Chondrocyte (in vitro differentiated cells): ENCODE data around the gene CABP2. TPM values are rescaled to one million over a fixed set of nuclear protein-coding genes. Genes with fewer than 3 reads are reported as not detected.

ENCODE experiments used
- DNase-seq: peaks from one replicate; pipeline ENCODE4 v3.0.0; 2021; ENCODE audit warnings: mixed read lengths, low spot score
- H3K27ac Mint-ChIP-seq: one replicate; pipeline ENCODE4 v1.8.0; 2021; ENCODE audit warnings: mild to moderate bottlenecking, moderate library complexity, mixed read lengths; ENCODE audit not compliant: unreplicated experiment
- H3K27me3 Mint-ChIP-seq: 2 replicates; pipeline ENCODE4 v1.8.0; 2021; ENCODE audit warnings: low read depth, mixed read lengths
- H3K36me3 Mint-ChIP-seq: 2 replicates; pipeline ENCODE4 v1.8.0; 2021; ENCODE audit warnings: low read depth, mixed read lengths
- H3K4me1 Mint-ChIP-seq: 2 replicates; pipeline ENCODE4 v1.8.0; 2021; ENCODE audit warnings: low read depth, mild to moderate bottlenecking, mixed read lengths
- H3K4me3 Mint-ChIP-seq: one replicate; pipeline ENCODE4 v1.8.0; 2021; ENCODE audit warnings: mild to moderate bottlenecking, moderate library complexity, mixed read lengths; ENCODE audit not compliant: unreplicated experiment
- H3K9me3 Mint-ChIP-seq: 2 replicates; pipeline ENCODE4 v1.8.0; 2021; ENCODE audit warnings: low read depth, mixed read lengths
- total RNA-seq: library from RNA; stranded (reverse); gene quantifications from 3 replicates; pipeline ENCODE4 v1.2.1, GENCODE V29; 2021
- TF ChIP-seq, protein P1 (sequence below): fragments of 200-600 bp; sonication (generic); IDR thresholded peaks from 2 replicates; pipeline ENCODE4 v1.5.0; 2021; ENCODE audit warnings: antibody characterized with exemption, mild to moderate bottlenecking, moderate library complexity

CABP2 gene
- total RNA-seq, 1 donor from 2014 or later: not detected

DNA sequence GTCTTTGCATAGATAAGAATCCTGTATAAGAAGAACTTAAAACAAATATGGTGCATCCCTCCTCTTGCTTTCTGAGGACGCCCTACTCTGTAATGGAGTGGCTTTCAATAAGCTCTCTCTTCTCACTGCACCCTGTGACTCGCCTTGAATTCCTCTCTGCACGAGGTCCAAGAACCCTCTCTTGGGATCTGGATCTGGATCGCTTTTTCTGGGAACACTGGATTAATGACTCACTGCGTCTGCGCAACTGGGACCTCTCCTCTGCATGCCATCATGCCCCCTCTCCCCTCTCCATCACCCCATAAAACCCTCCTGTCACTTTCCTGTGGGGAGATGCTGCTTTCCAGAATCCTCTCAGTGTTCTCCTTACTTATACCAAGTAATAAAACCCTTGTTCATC lies 15.1 kb upstream of the CABP2 start:
- no peak for DNase-seq
- TF ChIP-seq, protein P1, sequence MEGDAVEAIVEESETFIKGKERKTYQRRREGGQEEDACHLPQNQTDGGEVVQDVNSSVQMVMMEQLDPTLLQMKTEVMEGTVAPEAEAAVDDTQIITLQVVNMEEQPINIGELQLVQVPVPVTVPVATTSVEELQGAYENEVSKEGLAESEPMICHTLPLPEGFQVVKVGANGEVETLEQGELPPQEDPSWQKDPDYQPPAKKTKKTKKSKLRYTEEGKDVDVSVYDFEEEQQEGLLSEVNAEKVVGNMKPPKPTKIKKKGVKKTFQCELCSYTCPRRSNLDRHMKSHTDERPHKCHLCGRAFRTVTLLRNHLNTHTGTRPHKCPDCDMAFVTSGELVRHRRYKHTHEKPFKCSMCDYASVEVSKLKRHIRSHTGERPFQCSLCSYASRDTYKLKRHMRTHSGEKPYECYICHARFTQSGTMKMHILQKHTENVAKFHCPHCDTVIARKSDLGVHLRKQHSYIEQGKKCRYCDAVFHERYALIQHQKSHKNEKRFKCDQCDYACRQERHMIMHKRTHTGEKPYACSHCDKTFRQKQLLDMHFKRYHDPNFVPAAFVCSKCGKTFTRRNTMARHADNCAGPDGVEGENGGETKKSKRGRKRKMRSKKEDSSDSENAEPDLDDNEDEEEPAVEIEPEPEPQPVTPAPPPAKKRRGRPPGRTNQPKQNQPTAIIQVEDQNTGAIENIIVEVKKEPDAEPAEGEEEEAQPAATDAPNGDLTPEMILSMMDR: no peak
- H3K4me3 Mint-ChIP-seq: no peak overlapping the region
- H3K27ac Mint-ChIP-seq: no peak overlapping the region
- H3K27me3 Mint-ChIP-seq: no peaks in the 10 kb centered on the region
- no peaks in the 10 kb centered on the region for H3K36me3 Mint-ChIP-seq
- H3K4me1 Mint-ChIP-seq: no peaks in the 10 kb centered on the region
- H3K9me3 Mint-ChIP-seq: peaks cover 9% of the 10 kb centered on the region

DNA sequence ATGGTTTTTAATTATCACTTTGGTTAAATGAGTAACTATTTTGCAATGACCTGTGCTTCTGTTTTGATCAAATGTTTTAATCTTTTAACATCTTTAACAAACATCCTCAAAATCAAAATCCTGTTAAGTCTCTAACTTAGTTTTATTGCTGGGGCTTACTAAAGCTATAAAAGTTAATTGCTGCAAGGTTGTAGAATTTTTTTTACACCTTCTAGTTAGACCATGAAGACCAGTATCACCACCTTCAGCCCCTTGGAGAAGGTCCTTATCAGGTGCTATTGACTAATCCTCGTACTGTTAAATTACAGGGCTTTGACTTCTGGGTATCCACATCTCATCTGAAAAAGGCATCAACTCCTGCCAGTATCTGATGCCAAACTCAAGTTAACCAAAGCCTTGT lies 12.3 kb upstream of the CABP2 start:
- Mint-ChIP-seq H3K27me3 (no peaks in the 10 kb centered on the region), H3K27ac (no peak overlapping the region), H3K4me3 (no peak overlapping the region), H3K4me1 (no peaks in the 10 kb centered on the region), H3K9me3 (peaks cover 9% of the 10 kb centered on the region), H3K36me3 (no peaks in the 10 kb centered on the region)
- DNase-seq: no peak
- TF ChIP-seq, protein P1: no peak

DNA sequence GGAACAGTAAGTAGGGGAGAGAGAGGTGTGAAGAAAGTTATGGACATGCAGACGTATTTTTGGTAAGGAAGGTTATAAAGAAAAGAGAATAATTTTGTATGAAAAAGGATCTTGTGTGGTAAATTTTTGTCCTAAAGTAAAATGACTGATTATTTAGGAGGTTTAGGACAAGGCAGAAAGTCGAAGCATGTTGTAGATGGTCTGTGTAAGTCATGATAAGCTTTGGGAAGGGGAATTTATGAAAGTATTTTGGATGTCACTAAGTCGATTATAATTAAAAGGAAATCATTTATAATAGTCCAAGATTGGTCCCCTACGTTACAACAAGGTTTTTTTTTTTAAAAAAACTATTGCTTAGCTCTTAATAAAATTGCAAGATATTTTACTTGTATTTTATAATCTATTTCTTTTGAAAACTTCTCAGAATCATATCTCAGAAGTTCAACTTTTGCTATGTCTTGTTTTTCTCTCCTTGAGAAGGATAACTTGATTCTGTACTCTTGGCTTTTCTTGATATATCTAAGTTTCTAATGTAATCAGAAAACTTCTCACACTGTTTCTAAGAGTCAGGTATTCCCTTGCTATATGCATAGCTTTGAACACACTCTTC lies 10.9 kb upstream of the CABP2 start:
- no peak for DNase-seq
- Mint-ChIP-seq H3K36me3 (no peaks in the 10 kb centered on the region), H3K9me3 (peaks cover 9% of the 10 kb centered on the region)

DNA sequence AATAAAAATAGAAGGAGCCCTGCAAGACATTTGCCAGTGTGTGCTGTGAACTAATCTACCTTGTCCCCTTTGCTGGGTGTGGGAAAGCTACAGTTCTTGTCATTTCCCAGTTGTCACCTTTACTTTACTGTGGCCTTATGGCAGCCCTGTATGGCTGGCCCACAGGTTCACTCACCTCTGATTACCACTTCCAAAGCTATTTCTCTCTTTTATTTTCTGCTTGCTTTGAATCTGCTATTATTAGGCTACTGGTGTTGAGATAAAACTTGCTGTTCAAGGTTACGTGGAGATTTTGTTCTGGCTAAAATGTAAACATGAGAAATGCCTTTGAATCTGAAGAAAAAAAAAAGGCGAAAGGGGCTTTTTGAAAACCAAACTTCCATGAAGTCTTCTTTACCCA lies 9.6 kb upstream of the CABP2 start:
- H3K9me3 Mint-ChIP-seq: peaks cover 9% of the 10 kb centered on the region
- H3K4me3 Mint-ChIP-seq: no peak overlapping the region
- H3K27me3 Mint-ChIP-seq: peaks cover 2% of the 10 kb centered on the region
- no peak for DNase-seq
- no peaks in the 10 kb centered on the region for H3K4me1 Mint-ChIP-seq
- H3K36me3 Mint-ChIP-seq: no peaks in the 10 kb centered on the region
- H3K27ac Mint-ChIP-seq: no peak overlapping the region
- TF ChIP-seq, protein P1: no peak

More for the DNA sequence above, 10.9 kb upstream of the CABP2 start:
- no peak overlapping the region for H3K4me3 Mint-ChIP-seq
- H3K27ac Mint-ChIP-seq: no peak overlapping the region
- TF ChIP-seq, protein P1: no peak
- no peaks in the 10 kb centered on the region for H3K27me3 Mint-ChIP-seq
- H3K4me1 Mint-ChIP-seq: no peaks in the 10 kb centered on the region

DNA sequence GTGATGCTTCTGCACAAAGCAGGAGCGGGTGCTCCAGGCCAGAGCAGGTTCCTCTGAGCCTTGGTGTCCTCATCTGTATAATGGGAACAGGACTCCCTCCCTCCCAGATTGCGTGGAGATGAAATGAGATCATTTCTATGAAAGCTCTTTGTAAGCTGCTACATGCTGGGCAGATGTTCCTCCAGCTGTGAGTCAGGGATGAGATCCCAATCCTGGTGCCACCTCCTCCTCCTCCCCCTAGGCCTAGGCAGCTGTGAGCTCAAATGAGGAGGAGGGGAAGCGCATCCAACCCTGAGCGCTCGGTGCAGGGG lies 7.0 kb upstream of the CABP2 start:
- Mint-ChIP-seq H3K4me3 (no peak overlapping the region), H3K4me1 (no peaks in the 10 kb centered on the region), H3K27me3 (peaks cover 6% of the 10 kb centered on the region), H3K36me3 (no peaks in the 10 kb centered on the region), H3K9me3 (peaks cover 9% of the 10 kb centered on the region), H3K27ac (no peak overlapping the region)
- TF ChIP-seq, protein P1: no peak
- DNase-seq: no peak
